ENCODE data around the gene GPR142.

GRCh38 chr17:74417178-74418045 lies 50.1 kb downstream of the GPR142 start:
- TF ChIP-seq GATA2 (IDR thresholded peaks at IDR 0.05; ENCODE audit: low read depth, low read length) (no peak), GATA3 (IDR thresholded peaks at IDR 0.05; ENCODE audit: low read depth, low read length) (no peak)
